ENCODE data around the gene PIEZO1.
"Not testable (repeated sequence)": the region's sequence is repeated elsewhere in the genome, so short reads cannot be mapped to it uniquely, and the experiment has no call there.

PIEZO1 gene

DNA sequence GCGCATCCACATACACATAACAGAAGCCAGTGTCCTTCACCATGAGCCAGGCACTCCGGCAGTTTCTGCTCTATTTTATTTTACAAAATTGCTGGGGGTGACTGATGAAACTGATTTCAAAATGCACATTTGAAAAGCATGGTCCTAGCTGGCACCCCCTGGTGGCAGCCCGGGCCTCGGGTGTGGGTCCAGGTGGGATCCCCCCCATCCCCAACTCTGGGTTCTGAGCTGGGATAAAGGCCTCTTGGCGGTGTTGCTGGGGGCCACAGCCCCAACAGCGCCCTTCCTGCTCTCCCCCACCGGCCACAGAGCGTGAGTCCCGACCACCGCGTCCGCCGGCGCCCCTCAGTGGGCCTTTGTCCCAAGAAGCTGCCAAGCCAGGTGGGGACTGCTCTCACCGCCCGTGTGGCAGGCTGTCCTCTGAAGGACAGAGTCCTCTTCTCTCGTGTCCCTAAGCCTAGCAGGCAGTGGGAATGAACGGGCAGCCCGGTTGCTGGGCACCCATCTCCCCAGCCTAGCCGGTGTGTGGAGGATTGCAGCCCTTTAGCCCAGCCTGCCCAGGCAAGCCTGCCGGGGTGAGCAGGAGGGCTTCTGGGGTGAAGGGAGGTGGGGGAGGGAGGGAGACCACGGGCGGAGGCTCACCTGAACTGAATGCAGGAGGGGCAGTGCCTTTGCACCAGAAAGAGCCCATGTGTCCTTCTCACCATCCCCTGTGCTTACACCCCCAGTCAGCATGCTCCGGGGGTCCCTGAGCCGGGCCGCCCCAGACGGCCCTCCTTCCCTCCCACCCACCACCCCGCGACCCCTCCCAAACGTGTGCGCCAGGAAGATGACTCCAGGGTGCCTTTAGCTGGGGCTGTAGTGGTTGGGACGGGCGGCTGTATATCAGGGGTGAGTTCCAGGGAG lies 99.6 kb downstream of the PIEZO1 start:
- DNase-seq = no peak

DNA sequence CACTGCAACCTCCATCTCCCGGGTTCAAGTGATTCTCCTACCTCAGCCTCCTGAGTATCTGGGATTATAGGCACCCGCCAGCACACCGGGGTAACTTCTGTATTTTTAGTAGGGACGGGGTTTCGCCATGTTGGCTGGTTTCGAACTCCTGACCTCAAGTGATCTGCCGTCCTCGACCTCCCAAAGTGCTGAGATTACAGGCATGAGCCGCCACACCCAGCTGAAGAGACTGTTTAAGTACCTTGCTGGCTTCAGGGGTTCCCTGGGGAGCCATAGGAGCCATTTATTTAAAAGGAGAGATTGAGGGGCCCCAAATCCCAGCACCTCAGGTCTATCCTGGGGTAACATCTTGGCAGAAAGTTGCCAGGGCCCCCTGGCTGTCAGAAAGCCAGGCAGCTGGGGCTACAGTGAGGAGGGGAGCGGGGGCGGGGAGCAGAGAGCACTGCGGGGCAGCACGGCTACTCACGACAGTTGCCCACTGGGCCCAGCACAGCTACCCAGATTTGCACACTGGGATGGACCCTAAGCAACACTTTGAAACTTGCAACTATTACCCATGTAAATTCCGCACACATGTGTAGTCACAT lies 100.4 kb downstream of the PIEZO1 start:
- DNase-seq = no peak

DNA sequence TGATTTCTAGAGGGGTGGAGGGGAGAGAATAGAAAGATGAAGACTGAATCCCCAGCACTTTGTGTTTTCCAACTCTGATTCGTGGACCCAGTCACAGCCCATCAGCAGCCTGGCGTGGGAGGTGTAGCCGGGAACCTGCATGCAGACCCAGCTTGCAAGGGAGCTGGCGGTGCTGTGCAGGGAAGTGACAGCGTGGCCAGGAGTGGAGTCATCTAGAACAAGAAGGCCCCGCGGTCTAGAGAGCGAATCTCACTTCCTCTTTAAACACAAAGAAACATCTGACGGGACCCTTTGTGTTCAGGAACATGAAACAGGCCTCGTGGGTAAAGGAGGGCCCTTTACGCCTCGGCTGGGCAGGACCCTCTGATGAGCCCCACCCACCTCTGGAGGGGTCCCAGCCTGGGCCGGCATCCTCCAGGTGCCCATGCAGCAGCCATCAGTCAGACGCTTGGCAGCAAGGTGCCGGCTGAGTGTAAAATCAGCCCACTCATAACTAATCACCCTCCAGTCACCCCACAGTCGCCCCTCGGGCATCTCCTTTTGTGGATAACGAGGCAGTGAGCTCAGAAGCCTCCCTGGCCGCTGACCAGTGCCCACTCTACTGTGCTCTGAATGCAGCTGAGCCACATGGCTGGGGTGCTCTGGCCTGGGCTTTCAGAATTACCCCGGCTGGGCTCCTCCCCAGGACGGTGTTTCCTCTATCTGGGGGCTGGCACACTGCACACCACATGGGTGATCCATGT lies 103.1 kb downstream of the PIEZO1 start:
- DNase-seq = no peak

DNA sequence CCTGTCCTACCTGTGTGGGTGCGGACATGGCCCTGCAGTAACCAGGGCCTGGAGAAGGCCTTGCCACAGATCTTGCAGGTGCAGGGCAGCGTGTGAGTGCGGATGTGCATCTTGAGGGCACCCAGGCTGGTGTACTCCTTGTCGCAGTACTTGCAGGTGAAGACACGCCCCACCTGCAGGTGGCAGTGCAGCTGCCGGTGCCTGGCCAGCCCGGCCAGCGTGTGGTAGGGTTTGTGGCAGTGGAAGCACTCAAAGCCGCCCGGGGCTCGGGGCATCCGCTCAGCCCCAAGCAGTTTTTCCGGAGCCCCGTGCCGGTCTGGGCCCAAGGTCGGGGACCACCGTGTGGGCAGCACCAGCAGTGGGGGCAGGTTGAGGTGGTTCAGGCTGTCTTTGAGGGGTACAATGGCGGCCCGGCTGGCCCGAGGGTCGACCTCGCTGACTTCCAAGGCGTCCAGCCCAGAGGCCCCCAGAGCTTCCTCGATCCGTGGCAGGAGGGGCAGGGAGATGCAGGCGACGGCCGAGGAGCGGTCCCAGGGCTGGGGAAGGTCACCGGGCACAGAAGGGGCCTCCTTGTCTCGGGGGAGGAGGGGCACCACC lies 103.8 kb downstream of the PIEZO1 start:
- no peak for DNase-seq

GRCh38 chr16:88680554-88681083 lies 104.4 kb downstream of the PIEZO1 start:
- no peak for DNase-seq

- DNase-seq = no peak
Observed at GRCh38 chr16:88678224-88678979, 106.6 kb downstream of the PIEZO1 start.

GRCh38 chr16:88677721-88678120 lies 107.3 kb downstream of the PIEZO1 start:
- DNase-seq = no peak

- DNase-seq = no peak
Observed at GRCh38 chr16:88676502-88677242, 108.3 kb downstream of the PIEZO1 start.

GRCh38 chr16:88673716-88674379 lies 111.2 kb downstream of the PIEZO1 start:
- DNase-seq = no peak

DNA sequence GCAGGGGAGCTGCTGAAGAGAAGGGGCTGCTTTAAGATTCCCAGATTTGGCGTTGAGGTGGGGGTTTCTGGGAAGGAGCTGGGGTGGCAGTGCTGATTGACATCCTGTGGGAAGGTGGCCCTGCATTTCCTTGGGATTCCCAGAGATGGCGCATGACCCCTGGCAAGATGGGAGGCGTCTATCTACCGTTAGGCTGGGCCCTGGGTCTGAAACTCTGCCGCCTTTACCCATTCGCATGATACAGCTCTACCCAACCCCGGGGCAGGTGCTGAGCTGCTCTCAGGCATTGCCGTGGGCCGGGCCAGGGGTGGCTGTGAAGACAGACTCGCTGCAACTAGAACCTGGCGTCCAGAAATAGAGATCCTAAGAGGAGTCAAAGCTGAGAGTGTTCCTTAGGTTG lies 112.2 kb downstream of the PIEZO1 start:
- DNase-seq = no peak

- DNase-seq = no peak
Observed at GRCh38 chr16:88671806-88672205, 113.2 kb downstream of the PIEZO1 start.

GRCh38 chr16:88669980-88670379 lies 115.0 kb downstream of the PIEZO1 start:
- no peak for DNase-seq

- DNase-seq = not testable (repeated sequence)
Observed at GRCh38 chr16:88669493-88669892, 115.5 kb downstream of the PIEZO1 start.

- no peak for DNase-seq
Observed at GRCh38 chr16:88667461-88667860, 117.6 kb downstream of the PIEZO1 start.

- no peak for DNase-seq
Observed at GRCh38 chr16:88665570-88665969, 119.5 kb downstream of the PIEZO1 start.

Data from NCI-H2171 treated with DMSO at 0.1 percent for 48 hours (cell line).